HG02678 (cell line): Measurements from ENCODE around the gene KPNB1.
A peak's percentile ranks its signal among the peaks of the same experiment; 100 is the strongest.

Experiments
- ATAC-seq: cut with Tn5 transposase; IDR thresholded peaks from one replicate; pipeline ENCODE4 v1.9.1; 2021; ENCODE audit warnings: mild to moderate bottlenecking, moderate library complexity; ENCODE audit not compliant: unreplicated experiment

Gene KPNB1

GRCh38 chr17:47728214-47728877, 78.6 kb downstream of the KPNB1 start:
- no peak for ATAC-seq

DNA sequence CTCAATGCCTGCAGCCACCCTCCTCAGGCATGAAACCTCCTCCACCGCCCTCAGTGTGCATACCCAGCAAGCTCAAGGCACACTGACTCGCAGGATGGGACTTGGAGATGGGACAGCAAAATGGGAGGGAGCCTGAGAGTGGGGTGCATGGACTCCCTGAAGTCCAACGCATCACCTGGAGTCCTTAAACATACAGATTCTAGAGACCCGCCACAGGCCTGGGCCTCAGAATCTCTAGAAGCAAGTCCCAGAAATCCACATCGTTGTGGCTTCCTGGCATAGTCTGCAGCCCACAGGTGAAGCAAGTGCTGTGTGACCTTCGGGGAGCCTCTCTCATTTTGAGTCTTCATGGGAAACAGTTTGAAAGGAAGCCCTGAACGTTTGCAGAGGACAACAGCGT, 79.8 kb downstream of the KPNB1 start:
- ATAC-seq = no peak

DNA sequence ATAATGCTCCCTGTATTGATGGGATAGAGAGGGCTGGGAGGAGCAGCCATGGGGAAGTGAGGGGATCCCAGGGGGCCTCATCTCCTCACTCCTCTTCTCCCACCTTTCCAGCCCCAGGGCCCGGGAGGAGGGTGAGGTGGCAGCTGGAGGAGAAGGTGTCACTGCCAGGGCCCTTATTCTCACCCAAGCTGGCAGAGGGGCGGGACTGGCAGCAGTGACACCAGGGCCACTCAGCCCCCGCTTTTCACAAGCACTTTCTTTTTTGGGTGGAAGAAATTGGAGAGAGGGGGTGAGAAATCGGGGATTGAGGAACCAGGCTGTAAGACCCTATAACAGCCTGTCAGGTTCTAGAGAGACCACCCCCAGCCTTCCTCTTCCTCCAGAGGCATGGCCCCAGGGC, 81.0 kb downstream of the KPNB1 start:
- ATAC-seq = no peak

DNA sequence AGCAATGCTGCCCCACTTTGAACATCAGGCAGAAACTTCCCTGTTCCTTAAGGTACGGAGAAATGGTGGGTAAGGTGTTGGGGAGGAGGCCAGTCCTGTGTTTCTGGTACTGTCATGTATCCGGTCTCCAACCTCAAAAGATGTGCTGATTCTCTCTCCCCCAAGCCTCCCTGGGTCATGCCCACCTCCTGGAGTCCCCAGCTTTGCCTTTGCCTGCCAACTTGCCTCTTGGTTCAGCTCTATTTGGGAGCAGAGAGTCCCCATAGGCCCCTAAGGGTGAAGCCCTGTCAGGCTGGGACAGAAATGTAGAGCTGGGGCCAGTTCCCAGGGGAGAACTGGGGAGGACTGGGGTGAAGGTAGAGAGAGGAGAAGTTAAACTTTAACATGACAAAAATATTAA, 81.7 kb downstream of the KPNB1 start:
- ATAC-seq = no peak

GRCh38 chr17:47732399-47733046, 82.8 kb downstream of the KPNB1 start:
- ATAC-seq = no peak

- peak; percentile 65 for ATAC-seq
These were observed 83.4 kb downstream of the KPNB1 start, which contains the start of gene TBX21 for GRCh38 chr17:47733047-47733673. TBX21 (plus strand) TSS chr17:47733236; CDS start chr17:47733455, 219 bp downstream.

DNA sequence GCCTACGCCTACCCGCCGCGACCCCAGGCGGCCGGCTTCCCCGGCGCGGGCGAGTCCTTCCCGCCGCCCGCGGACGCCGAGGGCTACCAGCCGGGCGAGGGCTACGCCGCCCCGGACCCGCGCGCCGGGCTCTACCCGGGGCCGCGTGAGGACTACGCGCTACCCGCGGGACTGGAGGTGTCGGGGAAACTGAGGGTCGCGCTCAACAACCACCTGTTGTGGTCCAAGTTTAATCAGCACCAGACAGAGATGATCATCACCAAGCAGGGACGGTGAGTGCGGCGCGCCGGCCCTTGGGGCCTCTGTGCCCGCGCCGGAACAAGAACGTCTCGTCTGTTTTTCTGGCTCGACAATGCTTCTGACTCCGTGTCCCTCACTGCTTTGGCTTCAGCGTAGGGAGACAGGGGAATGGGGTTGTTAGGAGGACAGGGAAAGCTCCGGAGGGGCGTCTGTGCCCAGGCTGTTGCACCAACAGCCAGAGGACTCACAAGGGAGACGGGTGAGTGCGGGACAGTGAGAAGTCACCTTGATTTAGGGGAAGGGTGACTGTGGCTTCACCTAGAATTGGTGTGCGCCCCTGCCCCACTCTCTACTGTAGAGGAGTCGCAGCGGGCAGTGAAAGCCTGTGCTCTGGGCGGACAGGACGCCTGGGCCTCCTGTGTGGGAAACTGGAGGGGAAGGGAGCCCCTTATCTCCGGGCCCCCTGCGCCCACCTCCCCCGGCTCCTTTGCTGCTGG, 84.1 kb downstream of the KPNB1 start:
- ATAC-seq = peak; percentile 13

DNA sequence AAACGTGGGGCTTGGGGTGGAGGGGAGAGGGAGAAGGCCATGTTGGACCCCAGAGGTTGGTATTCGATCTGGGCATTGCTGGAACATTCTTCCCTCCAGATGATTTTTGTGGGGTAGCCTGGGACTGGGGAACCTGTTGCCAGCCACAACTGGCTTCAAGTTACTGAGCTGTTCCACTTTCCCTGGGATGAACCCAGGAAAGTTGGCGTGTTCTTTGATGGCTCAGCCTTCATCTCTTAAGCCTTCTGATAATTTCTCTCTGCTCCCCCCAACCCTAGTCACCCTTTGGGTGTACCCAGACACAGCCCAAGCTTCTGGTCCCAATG, 85.4 kb downstream of the KPNB1 start:
- ATAC-seq = no peak
